Femur (tissue), 1 donor: ENCODE results near the gene ULK3.
"Not testable (repeated sequence)": the region's sequence is repeated elsewhere in the genome, so short reads cannot be mapped to it uniquely, and the experiment has no call there.

ENCODE experiments used
- DNase-seq: peaks from one replicate; pipeline ENCODE4 v3.0.0-alpha.2; 2017

The ULK3 gene

GRCh38 chr15:74842581-74843444 is at the start of gene ULK3:
ULK3 (minus strand) TSS chr15:74843156; CDS start chr15:74843105, 51 bp downstream.
- DNase-seq: peak; percentile 94

- no peak for DNase-seq
Observed at GRCh38 chr15:74892313-74892712, 49.4 kb upstream of the ULK3 start.

GRCh38 chr15:74891469-74891868 is 48.5 kb upstream of the ULK3 start:
- no peak for DNase-seq

DNA sequence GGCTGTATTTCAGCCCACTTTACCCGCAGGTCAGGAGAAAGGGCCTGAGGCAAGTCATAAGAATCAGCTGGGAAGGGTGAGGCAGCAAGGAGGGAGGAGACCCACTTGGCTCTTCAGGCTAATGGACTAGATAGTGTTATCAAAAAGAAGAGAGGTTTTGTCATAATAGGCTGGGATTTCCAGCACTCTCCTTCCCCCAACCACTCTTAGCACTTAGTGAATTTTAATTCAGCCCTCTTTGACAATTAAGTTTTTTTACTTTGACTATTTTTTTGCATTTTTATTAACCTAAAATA is 47.7 kb upstream of the ULK3 start:
- DNase-seq: no peak

GRCh38 chr15:74889883-74890664 is 47.1 kb upstream of the ULK3 start, which contains the start of gene MPI:
MPI (plus strand) TSS chr15:74890042; CDS start chr15:74890074, 32 bp downstream.
- DNase-seq: peak; percentile 91

DNA sequence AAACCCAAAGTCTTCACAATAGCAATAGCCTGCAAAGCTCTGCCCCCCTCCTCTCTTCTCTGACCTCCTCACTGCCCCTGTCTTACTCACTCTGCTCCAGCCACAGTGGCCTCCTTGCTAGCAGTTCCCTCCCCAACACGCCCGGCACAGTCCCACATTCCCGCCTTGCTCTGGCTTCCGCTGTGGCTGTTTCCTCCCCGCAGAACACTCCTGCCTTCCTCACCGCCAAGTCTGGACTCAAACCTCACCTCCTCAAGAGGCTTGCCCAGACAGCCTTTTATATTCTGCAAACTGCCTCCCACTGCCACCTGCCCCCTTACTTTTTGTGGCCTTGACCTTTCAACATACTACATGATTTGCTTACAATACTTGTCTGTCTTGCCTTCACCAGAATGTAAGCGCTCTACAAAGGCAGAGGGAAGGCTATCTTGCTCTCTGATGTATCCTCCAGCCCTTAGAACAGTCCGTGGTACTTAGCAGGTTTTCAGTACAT is 46.5 kb upstream of the ULK3 start:
- DNase-seq: peak; percentile 71

GRCh38 chr15:74888716-74889115 is 45.8 kb upstream of the ULK3 start:
- no peak for DNase-seq

GRCh38 chr15:74887537-74888193 is 44.7 kb upstream of the ULK3 start:
- not testable (repeated sequence) for DNase-seq

- DNase-seq: no peak
Observed at GRCh38 chr15:74885461-74885860, 42.5 kb upstream of the ULK3 start.

DNA sequence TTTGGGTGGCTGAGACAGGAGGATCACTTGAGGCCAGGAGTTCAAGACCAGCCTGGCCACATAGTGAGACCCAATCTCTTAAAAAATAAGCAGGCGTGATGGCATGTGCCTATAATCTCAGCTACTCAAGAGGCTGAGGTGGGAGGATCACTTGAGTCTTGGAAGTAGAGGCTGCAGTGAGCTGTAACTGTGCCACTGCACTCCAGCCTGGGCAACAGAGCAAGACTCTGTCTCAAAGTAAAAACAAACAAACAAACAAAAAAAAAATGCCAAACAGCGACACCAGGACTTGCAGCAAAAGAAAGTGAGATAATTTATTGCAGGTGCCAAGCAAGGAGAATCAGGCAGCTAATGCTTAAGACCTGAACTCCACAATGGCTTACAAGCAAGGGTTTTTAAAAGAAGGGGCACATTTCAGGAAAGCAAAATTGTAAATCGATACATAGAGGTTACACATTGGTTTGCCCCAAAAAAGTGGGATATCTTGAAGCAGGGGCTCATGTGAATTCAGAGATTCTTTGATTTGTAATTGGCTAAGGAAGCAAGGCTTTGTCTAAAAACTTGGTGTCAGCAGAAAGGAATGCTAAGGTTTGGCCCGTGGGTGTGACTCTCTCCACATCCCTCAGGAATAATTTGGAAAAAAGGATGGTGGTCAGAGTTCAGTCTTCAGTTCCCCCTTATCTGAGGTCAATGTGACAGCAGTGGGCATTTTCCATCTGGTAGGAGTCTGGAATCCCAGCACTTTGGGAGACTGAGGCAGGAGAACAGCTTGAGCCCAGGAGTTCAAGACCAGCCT is 41.7 kb upstream of the ULK3 start:
- DNase-seq: no peak

DNA sequence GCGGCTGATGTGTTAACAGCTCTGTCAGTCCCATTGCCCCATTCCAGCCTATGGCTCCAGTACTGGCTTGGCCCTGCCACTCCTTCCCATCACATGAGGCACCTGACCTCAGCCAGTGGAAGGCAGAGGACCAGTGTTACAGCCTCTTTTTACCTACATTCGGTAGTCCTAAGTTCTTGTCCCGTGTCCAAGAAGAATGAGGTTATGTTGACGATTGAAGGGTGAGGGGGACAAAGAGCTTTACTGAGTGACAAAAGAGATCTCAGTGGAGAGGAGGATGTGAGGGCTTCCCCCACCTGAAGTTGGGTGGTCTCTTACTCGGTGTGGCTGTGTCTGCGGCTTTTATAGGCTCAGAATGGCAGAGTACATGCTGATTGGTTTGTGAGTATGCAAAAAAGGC is 39.6 kb upstream of the ULK3 start:
- DNase-seq: no peak

DNA sequence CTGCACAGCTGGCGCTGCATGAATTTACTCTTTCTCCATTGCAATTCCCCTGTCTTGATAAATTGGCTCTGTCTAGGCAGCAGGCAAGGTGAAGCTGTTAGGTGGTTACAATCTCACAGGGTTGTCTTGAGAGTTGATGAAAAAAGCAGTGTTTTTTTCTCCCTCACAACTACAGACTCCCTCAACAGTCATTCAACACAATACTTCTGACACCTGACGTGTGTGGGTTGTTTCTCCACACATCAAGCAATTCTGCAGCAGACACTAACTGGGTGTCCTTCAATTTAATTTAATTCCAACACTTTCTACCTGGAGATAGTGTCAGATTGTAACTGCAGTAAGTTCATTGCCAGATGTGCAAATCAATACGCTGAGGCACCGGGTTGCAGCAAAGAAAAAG is 35.3 kb upstream of the ULK3 start:
- no peak for DNase-seq

DNA sequence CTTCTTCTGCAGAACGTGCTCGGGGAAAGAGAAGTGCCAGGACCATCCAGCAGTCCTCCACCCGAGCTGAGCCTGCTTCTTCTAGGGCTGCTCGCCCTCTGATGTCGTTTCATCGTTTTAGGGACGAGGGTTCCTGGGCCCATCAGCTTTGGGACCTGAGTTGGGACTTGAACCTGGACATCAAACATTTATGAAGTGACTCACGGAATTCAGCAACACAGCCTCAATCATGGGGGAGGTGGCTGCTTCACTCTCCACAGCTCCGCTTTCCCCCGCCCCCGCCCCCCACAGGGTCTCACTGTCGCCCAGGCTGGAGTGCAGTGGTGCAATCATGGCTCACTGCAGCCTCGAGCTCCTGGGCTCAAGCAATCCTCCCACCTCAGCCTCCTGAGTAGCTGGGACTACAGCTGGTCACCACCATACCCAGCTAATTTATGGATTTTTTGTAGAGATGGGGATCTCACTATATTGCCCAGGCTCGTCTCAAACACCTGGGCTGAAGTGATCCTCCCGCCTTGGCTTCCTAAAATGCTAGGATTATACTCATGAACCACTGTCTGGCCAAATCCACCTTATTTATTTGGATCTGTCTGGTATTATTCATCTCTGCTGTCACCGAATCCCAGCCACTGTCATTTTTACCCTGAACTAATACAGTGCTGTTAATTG is 30.9 kb upstream of the ULK3 start:
- DNase-seq: no peak

DNA sequence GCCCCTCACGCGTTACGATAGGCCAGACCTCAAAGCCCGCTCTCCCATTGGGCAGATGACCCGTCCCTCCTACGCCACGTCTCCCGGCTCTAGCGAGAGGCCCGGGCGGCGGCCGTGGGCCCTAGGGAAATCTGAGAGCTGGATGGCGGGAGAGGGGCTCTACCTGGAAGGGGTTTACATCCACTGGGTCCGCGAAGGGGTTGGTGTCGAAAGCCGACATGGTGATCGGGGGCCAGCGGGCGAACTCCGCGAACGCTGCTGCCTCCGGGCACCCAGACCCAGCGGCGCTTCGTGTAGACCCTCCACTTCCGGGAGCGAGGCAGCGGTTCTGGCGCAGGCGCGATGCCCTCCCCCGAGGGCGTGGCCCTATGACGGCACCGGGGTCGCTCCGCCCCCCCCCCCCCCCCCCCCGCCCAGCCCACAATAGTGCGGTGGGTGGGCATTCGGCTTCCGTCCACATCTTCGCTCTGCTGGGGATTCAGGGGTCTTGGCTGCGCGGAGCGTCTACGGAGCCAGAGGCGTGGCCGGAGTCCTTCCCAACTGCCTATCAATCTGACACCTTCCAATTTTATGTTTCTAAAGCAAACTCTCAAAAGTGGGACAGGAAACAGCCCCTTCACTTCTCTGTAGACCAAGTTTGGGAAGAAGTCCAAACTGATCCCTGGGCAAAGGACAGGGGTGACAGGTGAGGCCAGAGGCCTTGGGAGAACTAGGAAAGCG is 30.2 kb upstream of the ULK3 start, which contains the start of gene SCAMP2:
Gene SCAMP2, minus strand, starts transcription at position 330 of the 720 bp plus-strand sequence. Its CDS starts 110 bp downstream, at position 220.
- peak; percentile 97 for DNase-seq

DNA sequence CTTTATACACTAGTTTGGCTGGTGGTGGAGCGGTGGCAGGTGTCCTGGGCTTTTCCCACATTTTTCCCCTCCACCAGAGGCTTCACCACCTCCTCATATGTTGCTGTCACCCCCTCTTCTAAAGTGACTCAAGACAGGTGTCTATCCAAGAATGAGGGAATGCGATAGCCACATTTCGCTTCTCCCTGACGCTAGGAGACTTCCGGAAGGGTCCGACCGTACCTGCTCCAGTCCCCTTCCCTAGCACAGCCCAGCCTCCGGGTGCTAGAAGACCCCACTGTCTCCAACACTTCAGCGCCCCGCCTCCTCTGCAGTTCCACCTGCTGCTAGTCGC is 29.7 kb upstream of the ULK3 start:
- DNase-seq: no peak

- no peak for DNase-seq
Observed at GRCh38 chr15:74870436-74871215, 27.7 kb upstream of the ULK3 start.

GRCh38 chr15:74869726-74870407 is 26.9 kb upstream of the ULK3 start:
- DNase-seq: peak; percentile 80

- no peak for DNase-seq
Observed at GRCh38 chr15:74869372-74869725, 26.4 kb upstream of the ULK3 start.

DNA sequence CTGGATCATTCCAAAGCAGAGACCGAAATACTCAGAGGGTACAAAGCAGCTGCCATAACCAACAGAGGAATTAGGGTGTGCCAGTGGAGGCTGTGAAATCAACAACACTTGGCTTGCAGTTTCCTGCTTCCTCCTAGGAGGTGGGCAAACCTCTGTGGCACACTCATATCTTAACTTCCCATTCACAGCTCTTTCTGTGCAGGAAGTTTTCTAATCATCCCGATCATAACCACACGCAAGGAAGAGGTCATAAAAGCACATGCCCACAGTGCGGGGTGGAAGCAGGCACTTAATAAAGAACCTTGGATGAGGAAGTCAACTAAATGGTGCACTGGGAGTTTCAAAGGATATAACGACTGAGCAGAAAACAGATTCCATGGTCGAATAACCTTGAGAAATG is 25.1 kb upstream of the ULK3 start:
- no peak for DNase-seq

DNA sequence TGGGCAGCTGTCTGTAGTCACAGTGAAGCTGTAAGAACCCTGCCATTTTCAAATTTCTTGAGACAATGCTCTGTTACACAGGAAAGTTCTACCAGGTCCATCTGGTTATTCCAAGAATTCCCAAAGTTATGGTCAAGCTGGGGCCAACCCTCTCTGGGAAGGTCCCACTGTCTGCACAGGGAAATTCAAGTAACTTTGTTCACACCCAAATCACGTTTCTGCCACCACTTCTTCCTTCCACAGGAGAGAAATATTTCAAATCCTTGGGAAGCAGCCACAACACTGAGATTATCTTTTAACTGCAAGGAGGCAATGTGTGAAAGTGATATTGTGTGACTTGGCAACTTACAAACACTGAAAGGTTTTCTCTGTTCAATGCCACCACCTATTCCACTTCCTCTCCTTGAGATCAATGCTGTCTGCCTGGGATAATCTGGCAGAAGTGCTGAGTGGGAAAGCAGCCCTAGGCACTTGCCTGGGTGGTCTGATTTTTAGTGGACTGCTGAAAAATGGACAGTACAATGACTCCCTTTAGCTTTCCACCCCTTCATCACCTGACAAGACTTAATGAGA is 24.6 kb upstream of the ULK3 start:
- DNase-seq: no peak
